ENCODE data around the gene ABL1. TPM values are rescaled to one million over a fixed set of nuclear protein-coding genes. Genes with fewer than 3 reads are reported as not detected.

The ABL1 gene
- total RNA-seq, 1 donor from 2014 or later, result 52.1 TPM

GRCh38 chr9:130899051-130899748 is 64.1 kb downstream of the ABL1 start:
- no peak for TF ChIP-seq CTCF (IDR thresholded peaks at IDR 0.05)
- H3K36me3 ChIP-seq, result no peaks in the 10 kb centered on the region
- no peak for DNase-seq
- H3K4me1 ChIP-seq, result no peaks in the 10 kb centered on the region
- H3K4me3 ChIP-seq, result no peak overlapping the region
- H3K27me3 ChIP-seq, result peaks cover 23% of the 10 kb centered on the region
- H3K27ac ChIP-seq, result no peak overlapping the region
- no peaks in the 10 kb centered on the region for H3K9me3 ChIP-seq
- intact Hi-C loops (cut with DNase I), result no loop called here
- no peak for ATAC-seq

GRCh38 chr9:130900701-130901497 is 65.8 kb downstream of the ABL1 start:
- ATAC-seq, result no peak
- no peak overlapping the region for H3K4me3 ChIP-seq
- H3K36me3 ChIP-seq, result no peaks in the 10 kb centered on the region
- no peaks in the 10 kb centered on the region for H3K9me3 ChIP-seq
- no peak overlapping the region for H3K27ac ChIP-seq
- H3K4me1 ChIP-seq, result no peaks in the 10 kb centered on the region
- no peak for DNase-seq
- TF ChIP-seq CTCF (IDR thresholded peaks at IDR 0.05), result no peak
- H3K27me3 ChIP-seq, result peaks cover 23% of the 10 kb centered on the region
- intact Hi-C loops (cut with DNase I), result no loop called here

- Histone ChIP-seq H3K4me3 (no peak overlapping the region), H3K27me3 (peaks cover 23% of the 10 kb centered on the region), H3K36me3 (no peaks in the 10 kb centered on the region), H3K9me3 (no peaks in the 10 kb centered on the region), H3K4me1 (no peaks in the 10 kb centered on the region), H3K27ac (no peak overlapping the region)
- DNase-seq (no peak), ATAC-seq (no peak)
- TF ChIP-seq CTCF (IDR thresholded peaks at IDR 0.05), result no peak
- intact Hi-C loops (cut with DNase I), result no loop called here
These were observed 66.6 kb downstream of the ABL1 start for GRCh38 chr9:130901498-130902203.

- Histone ChIP-seq H3K9me3 (no peaks in the 10 kb centered on the region), H3K36me3 (no peaks in the 10 kb centered on the region), H3K27ac (no peak overlapping the region), H3K4me3 (no peak overlapping the region), H3K4me1 (no peaks in the 10 kb centered on the region), H3K27me3 (peaks cover 23% of the 10 kb centered on the region)
- intact Hi-C loops (cut with DNase I), result no loop called here
- TF ChIP-seq CTCF (IDR thresholded peaks at IDR 0.05), result no peak
- ATAC-seq, result no peak
- DNase-seq, result no peak
These were observed 67.4 kb downstream of the ABL1 start for GRCh38 chr9:130902204-130903185.
